HEK293 (cell line): ENCODE measurements around the gene MAP3K20.
A peak's percentile ranks its signal among the peaks of the same experiment; 100 is the strongest.

Experiments
- CTCF ChIA-PET: fragments of 350-600 bp; formaldehyde crosslinking; extraction: SDS; loops from one replicate; lab custom pipeline; 2021; ENCODE audit warnings: antibody characterized with exemption; lab: Yijun Ruan, JAX
- POLR2A ChIA-PET: fragments of 300-600 bp; formaldehyde crosslinking; extraction: SDS; loops from one replicate; lab custom pipeline; 2020; ENCODE audit warnings: antibody characterized with exemption, inconsistent platforms; lab: Yijun Ruan, JAX
- H3K27ac ChIP-seq: fragments of 200-500 bp; sonication (Bioruptor generic); 2 replicates; pipeline ENCODE4 v1.5.1; 2014; ENCODE audit warnings: low read depth, low read length, control low read depth, inconsistent platforms; ENCODE audit errors: extremely low read depth
- H3K36me3 ChIP-seq, 2 experiments: fragments of 200-500 bp in 1 of 2; sonication (Bioruptor generic) in 1 of 2; 1 replicate in 1 of 2; 2 replicates in 1 of 2; pipeline ENCODE4 v1.5.1; 2014 to 2017; ENCODE audit warnings: inconsistent platforms in 2 of 2, low read length in 2 of 2; ENCODE audit not compliant: control insufficient read depth in 2 of 2, insufficient read depth in 1 of 2
- H3K4me1 ChIP-seq: fragments of 200-500 bp; sonication (Bioruptor generic); 2 replicates; pipeline ENCODE4 v1.5.1; 2014; ENCODE audit warnings: mild to moderate bottlenecking, low read length, inconsistent platforms; ENCODE audit not compliant: control insufficient read depth, insufficient read depth
- H3K4me3 ChIP-seq: 2 replicates; pipeline ENCODE4 v1.5.1; 2011; ENCODE audit warnings: low read depth, mild to moderate bottlenecking, control low read depth, low read length, moderate library complexity
- H3K9me3 ChIP-seq: fragments of 200-500 bp; sonication (Bioruptor generic); 2 replicates; pipeline ENCODE4 v1.5.1; 2014; ENCODE audit warnings: low read depth, low read length, inconsistent platforms; ENCODE audit not compliant: control insufficient read depth, insufficient read depth
- AEBP2 ChIP-seq: fragments of 450-650 bp; formaldehyde crosslinking; IDR thresholded peaks from 2 replicates; pipeline ENCODE4 v1.5.1; 2016; ENCODE audit warnings: missing biosample characterization, missing genetic modification characterization, borderline replicate concordance
- ATF2 ChIP-seq: fragments of 450-650 bp; formaldehyde crosslinking; IDR thresholded peaks from 2 replicates; pipeline ENCODE4 v1.5.1; 2016; ENCODE audit warnings: missing biosample characterization, missing genetic modification characterization, low read depth
- EGR2 ChIP-seq: fragments of 450-650 bp; formaldehyde crosslinking; IDR thresholded peaks from 2 replicates; pipeline ENCODE4 v1.5.1; 2016; ENCODE audit warnings: low read depth, missing biosample characterization, missing genetic modification characterization
- GLI4 ChIP-seq: fragments of 450-650 bp; formaldehyde crosslinking; IDR thresholded peaks from 2 replicates; pipeline ENCODE4 v1.5.1; 2016; ENCODE audit warnings: missing biosample characterization, missing genetic modification characterization
- KLF16 ChIP-seq: fragments of 450-650 bp; formaldehyde crosslinking; IDR thresholded peaks from 2 replicates; pipeline ENCODE4 v1.5.1; 2017; ENCODE audit warnings: missing biosample characterization, missing genetic modification characterization
- MZF1 ChIP-seq: fragments of 450-650 bp; formaldehyde crosslinking; IDR thresholded peaks from 2 replicates; pipeline ENCODE4 v1.5.1; 2017; ENCODE audit warnings: missing biosample characterization, missing genetic modification characterization, borderline replicate concordance
- PATZ1 ChIP-seq: fragments of 450-650 bp; formaldehyde crosslinking; IDR thresholded peaks from 2 replicates; pipeline ENCODE4 v1.5.1; 2016; ENCODE audit warnings: missing biosample characterization, missing genetic modification characterization
- ZBTB26 ChIP-seq: fragments of 450-650 bp; formaldehyde crosslinking; optimal IDR thresholded peaks from 2 replicates; pipeline ENCODE3; 2016; ENCODE audit warnings: missing biosample characterization, mild to moderate bottlenecking, missing genetic modification characterization
- ZFHX2 ChIP-seq: fragments of 450-650 bp; formaldehyde crosslinking; conservative IDR thresholded peaks from 2 replicates; pipeline ENCODE4 v1.5.1; 2016; ENCODE audit warnings: missing biosample characterization, missing genetic modification characterization
- ZNF449 ChIP-seq: fragments of 450-650 bp; formaldehyde crosslinking; IDR thresholded peaks from 2 replicates; pipeline ENCODE4 v1.5.1; 2017; ENCODE audit warnings: missing biosample characterization, mild to moderate bottlenecking, missing genetic modification characterization, moderate library complexity
- ZNF600 ChIP-seq: fragments of 450-650 bp; formaldehyde crosslinking; IDR thresholded peaks from 2 replicates; pipeline ENCODE4 v1.5.1; 2016; ENCODE audit warnings: missing biosample characterization, missing genetic modification characterization
- ZNF677 ChIP-seq: fragments of 450-650 bp; IDR thresholded peaks from 2 replicates; pipeline ENCODE4 v1.5.0; 2018; ENCODE audit warnings: missing biosample characterization, mild to moderate bottlenecking, missing genetic modification characterization, moderate library complexity

The MAP3K20 gene

GRCh38 chr2:173087793-173088496 lies 12.3 kb downstream of the MAP3K20 start:
- no peaks in the 10 kb centered on the region for H3K9me3 ChIP-seq
- TF ChIP-seq GLI4 (tag by site-specific recombination) (no peak), ATF2 (tag by site-specific recombination) (no peak), AEBP2 (tag by site-specific recombination) (no peak), ZNF449 (no peak), MZF1 (tag by site-specific recombination) (no peak), ZBTB26 (tag by site-specific recombination) (no peak), ZNF677 (tag by site-specific recombination) (no peak), PATZ1 (tag by site-specific recombination) (no peak)
- TF ChIP-seq, all 188 proteins: peak for 0
- Histone ChIP-seq H3K4me1 (no peaks in the 10 kb centered on the region), H3K4me3 (no peak overlapping the region), H3K36me3 (peaks cover 0 to 11% of the 10 kb centered on the region in 2 experiments; a peak in 1 of 3 replicates), H3K27ac (no peak overlapping the region)
- ChIA-PET CTCF (interaction anchor here (0.5 to 0.9 kb wide), 2 partner anchors 29 to 61 kb away, joined by 4 read pairs; no protein-coding TSS in a partner anchor), POLR2A (interaction anchor here (1.2 kb wide), 1 partner anchor 9 kb away, joined by 3 read pairs; no protein-coding TSS in a partner anchor)

GRCh38 chr2:173090276-173090877 lies 14.7 kb downstream of the MAP3K20 start:
- no peak overlapping the region for H3K27ac ChIP-seq
- no peak overlapping the region for H3K4me3 ChIP-seq
- ChIA-PET CTCF (interaction anchor here (0.6 to 3.0 kb wide), 7 partner anchors 10 to 120 kb away, joined by 3 to 13 read pairs (median 5); no protein-coding TSS in a partner anchor), POLR2A (interaction anchor here (0.5 kb wide), 1 partner anchor 1930 kb away, joined by 3 read pairs; no protein-coding TSS in a partner anchor)
- H3K9me3 ChIP-seq = no peaks in the 10 kb centered on the region
- TF ChIP-seq EGR2 (tag by site-specific recombination) (peak; percentile 71), ZFHX2 (peak; percentile 74), ZNF600 (tag by site-specific recombination) (0 out of 2 replicates have a peak, but pooled peaks have one; percentile 18), KLF16 (tag by site-specific recombination) (no peak)
- TF ChIP-seq, all 188 proteins: peak for 3
- Histone ChIP-seq H3K36me3 (peaks cover 0 to 13% of the 10 kb centered on the region in 2 experiments; a peak in 1 of 3 replicates), H3K4me1 (no peaks in the 10 kb centered on the region)
